Stimulated activated CD8-positive, alpha-beta memory T cell treated with anti-CD3 and anti-CD28 coated beads, Interleukin-4, amount 100 ng/mL, for 4 hours (primary cell): ENCODE data around the gene ZBTB44.
"Not testable (repeated sequence)": the region's sequence is repeated elsewhere in the genome, so short reads cannot be mapped to it uniquely, and the experiment has no call there.

Experiments
- DNase-seq, 2 donors: peaks; one replicate each; pipeline ENCODE4 v3.0.0-alpha.2; 2020; ENCODE audit warnings: low read depth in 2 of 2, low spot score in 1 of 2

Gene ZBTB44

DNA sequence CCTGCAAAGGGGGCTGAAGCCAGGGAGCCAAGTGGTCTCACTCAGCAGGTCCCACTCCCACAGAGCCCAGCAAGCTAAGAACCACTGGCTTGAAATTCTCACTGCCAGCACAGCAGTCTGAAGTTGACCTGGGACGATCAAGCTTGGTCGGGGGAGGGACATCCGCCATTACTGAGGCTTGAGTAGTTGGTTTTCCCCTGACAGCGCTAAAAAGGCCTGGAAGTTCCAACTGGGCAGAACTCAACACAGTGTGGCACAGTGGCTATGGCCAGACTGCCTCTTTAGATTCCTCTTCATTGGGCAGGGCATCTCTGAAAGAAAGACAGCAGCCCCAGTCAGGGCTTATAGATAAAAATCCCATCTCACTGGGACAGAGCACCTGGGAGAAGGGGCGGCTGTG is 64.8 kb downstream of the ZBTB44 start:
- DNase-seq: not testable (repeated sequence)

DNA sequence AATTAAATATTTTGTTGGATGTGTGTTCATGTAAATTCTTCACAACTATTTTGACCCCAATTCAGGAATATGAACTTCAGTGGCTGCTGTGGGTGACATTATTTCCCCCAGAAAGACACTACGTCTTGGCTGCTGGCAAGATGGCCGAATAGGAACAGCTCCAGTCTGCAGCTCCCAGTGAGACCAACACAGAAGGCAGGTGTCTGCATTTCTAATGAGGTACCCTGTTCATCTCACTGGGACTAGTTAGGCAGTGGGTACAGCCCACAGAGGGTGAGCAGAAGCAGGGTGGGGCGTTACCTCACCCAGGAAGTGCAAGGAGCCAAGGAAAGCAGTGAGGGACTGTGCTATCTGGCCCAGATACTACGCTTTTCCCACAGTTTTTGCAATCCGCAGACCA is 65.3 kb downstream of the ZBTB44 start:
- DNase-seq: no peak

DNA sequence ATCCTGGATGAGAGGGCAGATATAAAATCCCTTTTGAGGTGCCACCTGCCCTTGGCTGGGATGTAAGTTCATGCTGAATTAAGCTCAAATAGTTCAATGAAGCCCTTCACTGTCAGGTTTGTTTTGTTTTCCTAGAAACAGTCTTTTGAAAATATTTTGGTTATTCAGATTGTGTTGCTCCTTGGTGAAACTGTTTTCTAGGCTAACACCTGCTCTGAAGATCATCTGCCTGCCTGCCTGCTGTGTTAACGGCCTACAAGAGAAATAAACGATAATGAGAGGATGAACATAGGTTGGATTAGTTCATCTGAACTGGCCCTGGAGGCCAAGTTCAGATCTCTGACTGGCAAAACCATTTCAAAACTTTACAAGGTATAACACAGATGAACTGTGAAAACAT is 67.4 kb downstream of the ZBTB44 start:
- no peak for DNase-seq

DNA sequence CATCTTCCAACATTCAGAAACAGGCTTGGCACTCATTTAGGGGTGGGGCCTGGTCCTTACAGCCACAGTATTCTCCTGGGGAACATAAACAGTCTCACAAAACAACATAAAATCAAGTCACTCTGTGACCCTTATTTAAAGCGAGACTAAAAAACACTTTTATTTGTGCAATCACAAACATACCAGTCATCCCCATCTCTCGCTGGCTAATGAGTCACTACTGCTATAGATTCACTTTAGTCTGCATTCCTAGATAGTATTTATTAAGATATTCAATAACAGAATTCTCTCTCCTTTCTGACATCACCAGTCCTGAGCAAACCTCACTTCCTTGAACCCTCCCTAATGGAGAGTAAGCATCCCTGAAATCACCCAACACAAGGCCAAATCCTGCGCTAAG is 68.0 kb downstream of the ZBTB44 start:
- DNase-seq: no peak

DNA sequence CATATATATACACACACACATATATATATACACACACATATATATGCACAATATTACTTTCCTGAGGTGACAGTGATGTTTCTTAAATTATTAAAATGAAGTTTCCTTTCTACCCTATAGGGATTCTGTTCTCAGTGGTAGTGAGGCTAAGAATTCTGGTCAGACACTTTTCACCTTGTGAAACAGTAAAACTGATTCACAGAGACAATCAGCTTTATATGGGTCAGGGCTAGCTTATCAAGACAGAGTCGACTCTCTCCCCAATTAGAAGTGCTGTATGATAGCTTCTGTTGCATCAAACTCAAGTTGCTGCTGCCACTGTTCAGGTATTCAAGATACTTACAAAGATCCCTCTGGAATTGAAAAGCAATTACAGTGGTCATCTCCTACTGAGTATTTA is 68.4 kb downstream of the ZBTB44 start:
- DNase-seq: no peak

DNA sequence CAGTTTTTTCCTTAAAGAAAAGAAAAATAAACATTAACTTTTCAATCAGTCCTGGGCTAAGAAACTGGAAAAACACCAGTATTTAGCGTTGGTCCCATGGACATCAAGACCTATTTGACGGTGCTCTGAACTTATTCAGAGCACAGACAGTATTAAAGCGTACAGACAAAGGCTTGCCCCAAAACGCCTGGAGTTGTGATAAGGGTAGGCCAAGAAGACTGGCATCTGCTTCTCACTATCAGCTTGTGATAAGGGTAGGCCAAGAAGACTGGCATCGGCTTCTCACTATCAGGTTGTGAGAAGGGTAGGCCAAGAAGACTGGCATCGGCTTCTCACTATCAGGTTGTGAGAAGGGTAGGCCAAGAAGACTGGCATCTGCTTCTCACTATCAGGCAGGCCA is 69.3 kb downstream of the ZBTB44 start:
- not testable (repeated sequence) for DNase-seq

DNA sequence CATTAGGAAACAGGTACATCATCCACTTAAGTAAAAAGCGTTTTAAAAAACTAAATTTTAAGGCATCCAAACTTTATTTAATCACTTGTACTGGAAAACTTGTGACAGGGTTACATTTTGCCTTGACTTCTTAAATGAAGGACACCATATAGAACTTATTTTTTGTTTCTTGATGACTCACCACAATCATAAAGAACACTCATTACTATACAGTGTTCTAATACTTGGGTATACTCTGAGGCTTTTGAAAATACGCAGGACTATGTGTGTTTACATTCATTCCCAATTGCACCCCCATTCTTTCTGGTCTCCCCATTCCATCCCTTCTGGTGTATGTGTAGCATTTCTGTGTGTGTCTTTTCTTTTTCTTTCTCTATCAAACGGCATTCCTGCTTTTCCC is 69.9 kb downstream of the ZBTB44 start:
- DNase-seq: no peak

DNA sequence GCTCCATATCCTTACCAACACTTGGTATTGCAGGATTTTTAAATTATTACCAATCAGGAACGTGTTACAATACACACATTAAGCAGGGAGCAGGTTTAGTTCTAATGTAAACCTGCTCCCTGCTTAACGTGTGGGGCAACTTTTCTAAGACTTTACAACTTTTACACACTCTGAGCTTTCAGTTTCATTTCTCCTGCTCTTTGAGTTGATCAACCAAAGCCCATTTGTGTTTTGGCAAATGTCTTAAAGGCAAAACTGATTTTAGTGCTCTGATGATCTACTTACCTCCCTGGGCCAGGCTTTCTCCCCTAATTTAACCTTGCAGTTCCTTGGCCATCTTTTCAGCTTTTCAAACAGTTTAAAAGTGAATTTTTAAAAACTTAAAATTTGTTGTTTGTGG is 70.9 kb downstream of the ZBTB44 start:
- no peak for DNase-seq

DNA sequence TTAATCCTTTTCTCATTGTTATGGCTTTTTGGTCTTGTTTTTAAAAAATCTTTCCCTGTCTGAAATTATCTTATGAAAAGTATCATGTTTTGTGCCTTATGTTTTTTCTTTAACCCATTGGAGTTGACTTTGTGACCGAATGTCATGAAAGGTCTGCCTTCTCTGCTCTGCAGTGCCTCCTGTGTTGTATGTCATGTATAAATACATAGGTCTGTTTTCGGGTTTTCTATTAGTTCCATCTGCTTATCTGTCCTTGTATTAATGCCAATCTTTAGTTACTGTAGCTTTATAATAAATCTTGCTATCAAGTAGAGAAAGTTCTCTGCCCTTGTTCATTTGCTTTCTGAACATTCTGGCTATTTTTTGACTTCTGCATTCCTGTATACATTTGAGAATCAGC is 73.0 kb downstream of the ZBTB44 start:
- DNase-seq: no peak

DNA sequence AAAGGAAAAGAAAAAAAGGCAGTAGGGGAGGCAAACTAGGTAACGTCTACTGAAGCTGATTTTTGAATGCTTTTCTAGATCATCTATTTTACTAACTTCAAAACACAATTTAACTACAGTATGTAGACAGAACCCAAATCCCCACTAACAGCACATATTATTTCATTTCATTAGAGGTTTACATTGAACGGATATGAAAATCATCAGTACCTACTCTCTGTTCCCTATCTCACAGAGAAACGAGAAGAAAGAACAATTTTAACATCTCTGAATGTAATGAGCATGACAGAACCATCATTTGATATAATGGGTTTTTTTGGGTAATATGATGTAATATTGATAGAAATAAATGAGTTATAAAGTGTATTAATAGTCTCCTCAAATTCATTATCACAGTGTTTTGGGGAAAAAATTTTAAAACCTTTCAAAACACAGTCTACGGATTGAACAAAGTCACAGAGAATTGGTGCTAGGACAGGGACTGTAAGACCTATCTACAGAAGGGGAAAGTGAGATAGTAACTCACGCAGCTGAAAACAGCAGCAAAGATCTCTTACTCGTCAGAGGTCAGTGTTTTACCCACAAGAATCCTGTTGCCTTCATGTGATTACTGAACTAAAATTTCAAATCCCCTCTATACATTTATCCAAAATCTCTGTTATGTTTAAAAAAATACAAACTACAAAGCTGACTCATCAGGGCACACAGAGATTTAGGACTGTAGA is 77.3 kb downstream of the ZBTB44 start:
- DNase-seq: no peak

DNA sequence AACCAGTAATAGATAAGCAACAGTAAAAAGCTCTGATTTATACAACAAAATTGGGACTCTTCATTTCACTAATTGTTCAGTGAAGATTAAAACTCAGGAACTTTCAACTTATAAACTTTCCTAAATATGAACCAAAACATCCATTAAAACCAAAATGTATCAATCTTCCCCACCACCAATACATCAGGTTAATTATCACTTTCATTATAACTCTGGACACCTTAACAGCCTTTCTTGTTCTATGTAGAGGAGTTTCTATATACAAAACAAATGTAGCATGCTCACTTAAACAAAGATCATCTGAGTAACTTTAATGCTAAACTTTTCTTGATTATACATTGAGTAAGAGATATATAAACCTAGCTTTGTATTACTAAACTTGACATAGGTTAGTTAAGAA is 80.4 kb downstream of the ZBTB44 start:
- no peak for DNase-seq

DNA sequence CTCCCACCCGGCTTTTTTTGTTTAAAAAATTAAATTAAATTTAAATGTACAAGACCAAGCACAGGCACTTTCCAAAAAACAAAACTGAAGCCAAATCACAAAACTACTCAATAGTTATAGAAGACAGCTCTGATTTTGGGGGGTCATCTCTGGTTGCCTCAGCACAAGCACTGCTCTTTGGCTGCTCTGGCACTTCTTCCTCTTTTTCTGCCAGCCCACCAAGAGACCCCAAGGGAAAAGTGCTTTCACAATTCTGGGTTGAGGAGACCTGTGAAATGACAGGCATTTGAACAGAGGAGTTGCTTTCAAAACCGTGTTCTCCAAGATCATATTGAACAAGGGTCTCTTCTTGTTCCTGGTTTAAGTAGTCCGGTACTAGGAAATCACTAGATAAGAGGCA is 80.8 kb downstream of the ZBTB44 start:
- not testable (repeated sequence) for DNase-seq

DNA sequence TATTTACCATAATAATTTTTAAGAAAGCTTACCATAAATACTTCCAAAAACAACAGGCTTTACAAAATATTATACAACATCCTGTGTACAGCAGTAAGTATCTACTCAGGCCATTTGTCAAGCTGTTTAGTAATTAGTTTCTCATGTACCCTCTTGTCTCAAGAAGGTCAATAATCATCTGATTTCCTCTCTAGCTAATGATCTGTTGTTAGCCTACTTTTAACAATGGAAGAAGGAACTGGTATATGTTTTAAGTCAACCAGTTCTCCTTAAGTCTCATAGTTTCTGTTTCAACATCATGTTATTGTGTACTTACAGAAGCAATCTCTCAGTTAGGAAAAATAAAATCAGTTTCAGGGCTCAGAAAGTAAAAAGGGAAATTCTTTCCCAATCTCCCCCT is 81.2 kb downstream of the ZBTB44 start:
- not testable (repeated sequence) for DNase-seq

DNA sequence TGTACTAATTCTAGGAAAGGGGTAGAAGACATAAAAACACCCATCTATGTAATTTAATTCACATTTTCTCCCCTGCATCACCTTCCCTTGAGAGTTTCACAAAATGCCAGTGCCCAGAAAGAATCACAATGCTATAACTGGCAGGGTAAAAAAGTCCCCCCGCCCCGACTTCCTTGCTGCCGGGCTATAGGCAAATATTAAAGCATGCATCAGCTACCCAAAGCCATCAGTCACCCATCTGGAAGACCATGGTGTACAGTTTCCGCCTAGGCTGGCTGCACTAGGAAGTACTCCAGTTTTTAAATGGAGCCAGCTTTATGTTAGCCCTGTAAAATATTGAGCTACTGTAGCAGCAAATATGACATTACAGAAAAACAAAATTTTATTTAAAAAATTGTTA is 87.3 kb downstream of the ZBTB44 start:
- DNase-seq: no peak

DNA sequence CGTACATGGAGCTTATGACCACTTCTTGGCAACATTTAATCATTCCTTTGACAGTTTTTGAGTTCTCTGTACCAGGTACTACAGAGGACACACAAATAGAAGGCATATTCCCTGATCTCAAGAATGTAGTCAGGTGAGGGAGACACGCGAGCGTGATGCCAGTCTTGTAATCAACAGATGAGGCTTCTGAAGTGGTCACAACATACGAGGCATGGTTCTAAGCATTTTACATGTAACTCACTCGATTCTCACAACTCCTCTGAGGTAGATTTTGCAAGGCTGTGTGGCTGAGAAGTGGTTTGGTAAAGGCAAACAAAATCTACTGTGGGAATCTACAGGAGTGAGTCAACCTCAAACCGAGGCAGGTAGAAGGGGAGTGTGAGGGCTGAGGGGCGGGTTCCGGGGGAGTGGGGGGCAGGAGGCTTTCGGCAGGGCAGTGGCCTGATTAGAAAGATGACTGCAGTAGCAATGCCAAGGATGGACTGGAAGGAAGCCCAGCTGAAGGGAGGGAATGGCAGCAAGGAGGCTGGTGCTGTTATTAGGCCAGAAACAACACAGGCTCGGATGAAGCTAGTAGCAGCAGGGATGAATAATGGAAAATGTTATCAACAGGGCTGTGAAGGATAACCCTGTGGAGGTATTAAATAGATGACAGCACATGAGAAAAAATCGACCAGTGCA is 91.3 kb downstream of the ZBTB44 start:
- DNase-seq: no peak

DNA sequence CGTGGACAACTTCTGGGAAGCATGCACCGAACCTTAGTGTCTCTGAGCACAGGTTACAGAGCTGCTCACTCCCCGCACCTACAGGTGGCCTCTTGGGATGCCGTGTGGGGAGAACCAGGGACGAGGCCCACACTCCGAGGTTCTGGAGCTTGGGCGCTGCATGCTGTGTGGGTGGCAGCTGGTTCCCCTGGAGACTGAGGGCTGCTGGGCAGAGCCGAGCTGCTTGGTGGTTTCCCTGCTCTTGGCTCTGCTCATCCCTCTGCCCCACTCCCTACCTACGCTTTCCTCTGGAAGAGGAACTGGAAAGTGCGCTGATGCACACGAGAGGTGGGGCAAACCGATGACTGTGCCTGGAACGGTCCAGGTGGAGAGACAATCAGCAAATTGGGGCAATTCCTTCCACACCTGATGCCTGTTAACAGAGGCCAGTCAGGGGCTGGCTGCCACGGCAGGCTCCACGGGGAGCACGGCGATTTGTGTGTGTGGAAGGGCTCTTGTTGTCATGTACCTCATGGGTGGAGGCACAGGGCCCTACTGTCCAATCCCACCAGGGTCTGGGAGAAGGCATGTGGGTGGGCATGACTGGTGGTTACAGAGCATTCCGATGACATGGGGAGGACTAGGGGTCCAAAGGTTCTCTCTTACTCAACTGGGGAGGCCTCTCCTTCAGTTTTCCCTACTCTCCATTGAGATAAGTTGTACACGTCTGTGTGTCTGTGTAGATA is 94.2 kb downstream of the ZBTB44 start:
- no peak for DNase-seq

DNA sequence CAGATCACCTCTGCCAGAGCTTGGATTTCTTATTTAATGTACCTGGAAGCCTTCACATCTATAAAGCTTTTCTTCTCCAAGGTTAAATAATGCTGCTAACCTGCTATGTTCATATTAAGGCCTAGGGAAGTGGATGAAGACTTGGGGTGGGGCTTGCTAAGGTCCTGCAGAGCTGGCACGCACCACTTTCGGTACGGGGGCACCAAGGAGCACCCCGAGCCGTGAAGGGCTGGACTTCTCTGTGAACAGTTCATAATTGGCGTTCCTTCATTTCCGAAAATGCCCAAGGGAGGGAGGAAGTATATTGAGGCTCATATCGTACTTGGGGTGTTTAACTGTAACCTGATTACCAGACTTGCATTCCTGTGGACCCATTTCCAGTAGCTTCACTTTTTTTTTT is 95.6 kb downstream of the ZBTB44 start:
- DNase-seq: no peak

DNA sequence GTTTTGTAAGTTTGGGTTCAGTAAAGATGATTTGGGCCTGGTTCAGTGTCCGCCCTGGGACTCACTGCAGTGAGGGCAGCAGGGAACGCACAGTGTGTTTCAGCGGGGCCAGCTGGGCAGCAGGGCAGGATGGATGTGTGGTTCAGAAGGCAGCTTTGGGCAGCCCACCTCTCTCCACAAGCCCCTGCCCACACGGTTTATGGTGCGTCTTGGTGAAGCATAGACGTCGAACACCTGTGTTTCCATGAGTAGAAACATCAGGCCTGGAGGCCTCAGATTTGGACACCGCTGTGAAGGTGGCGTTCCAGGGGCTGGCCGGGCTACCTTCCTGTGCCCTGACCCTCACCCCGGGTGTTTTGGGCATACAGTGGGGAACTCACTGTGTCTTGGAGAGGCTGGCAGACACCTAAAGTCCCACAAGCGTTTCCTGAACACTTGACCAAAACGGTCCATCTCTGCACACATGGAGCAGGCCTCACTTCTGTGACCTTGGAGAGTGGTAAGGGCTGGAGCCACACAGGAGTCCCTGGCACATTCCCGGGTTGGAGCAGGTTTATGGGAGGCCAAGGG is 96.1 kb downstream of the ZBTB44 start:
- DNase-seq: no peak

DNA sequence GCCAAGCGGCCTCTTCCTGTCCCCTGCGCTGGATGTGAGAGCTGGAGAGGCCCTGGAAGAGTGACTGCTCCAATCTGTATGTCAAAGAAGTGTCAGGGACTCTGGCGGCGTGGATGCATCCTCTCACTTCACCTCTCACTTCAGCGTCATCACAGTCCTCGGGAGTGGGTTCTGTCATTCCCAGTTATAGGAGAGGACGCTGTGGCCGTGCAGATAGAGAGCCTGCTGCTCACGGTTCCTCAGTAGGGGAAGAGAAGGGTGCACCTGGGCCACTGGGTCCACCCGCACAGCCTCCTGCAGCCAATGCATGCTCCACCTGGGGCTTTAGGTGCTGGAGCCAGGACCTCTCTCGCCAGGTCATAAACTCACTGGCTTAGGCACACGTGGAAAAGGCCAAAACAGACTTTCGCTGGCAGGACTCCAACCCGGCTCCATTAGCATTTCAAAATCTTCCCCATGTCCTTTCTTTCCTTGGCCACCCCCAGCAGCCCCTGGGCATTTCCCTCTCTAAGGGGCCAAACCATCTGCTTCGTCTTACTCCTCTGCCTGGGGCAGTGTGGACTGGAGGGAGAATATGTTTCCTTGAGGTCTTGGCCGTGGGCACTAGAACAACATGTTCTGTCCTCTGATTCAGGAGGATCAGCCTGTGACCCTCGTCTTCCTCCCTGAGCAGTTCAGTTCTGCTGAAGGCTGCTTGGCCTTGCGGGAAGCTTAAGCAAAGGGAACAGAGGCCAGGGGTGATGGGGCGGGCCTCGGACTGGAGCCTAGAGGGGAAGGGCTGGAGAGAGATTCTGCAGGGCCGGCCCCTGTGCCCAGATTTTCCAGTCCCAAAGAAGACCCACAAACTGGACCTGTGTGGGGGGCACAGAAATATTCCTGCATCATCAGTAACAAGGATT is 97.3 kb downstream of the ZBTB44 start:
- DNase-seq: no peak

DNA sequence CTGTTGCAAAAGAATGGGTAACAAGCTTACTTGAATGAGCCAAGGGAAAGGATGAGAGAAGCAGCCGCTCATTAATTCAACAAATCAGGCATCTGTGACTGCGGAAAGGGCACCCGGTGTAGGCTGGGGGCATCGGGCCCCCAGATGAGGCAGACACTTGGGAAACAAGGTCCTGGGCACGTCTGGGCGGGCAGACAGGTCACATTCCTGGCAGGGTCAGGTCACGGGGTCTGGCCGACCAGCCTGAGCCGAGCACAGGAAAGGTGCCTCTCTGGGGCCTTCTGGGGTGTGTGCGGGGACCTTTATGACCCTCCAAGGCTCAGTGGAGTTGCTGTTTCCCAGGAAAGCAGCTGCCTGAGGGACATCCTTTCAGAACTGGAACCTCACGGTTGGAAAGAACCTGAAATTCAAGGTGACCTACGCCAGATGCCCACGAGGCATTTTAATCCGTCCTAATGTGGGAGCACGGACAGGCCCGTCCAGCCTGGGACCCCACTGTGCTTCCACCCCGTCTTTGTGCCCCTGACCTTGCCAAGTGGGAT is 98.1 kb downstream of the ZBTB44 start:
- DNase-seq: no peak

DNA sequence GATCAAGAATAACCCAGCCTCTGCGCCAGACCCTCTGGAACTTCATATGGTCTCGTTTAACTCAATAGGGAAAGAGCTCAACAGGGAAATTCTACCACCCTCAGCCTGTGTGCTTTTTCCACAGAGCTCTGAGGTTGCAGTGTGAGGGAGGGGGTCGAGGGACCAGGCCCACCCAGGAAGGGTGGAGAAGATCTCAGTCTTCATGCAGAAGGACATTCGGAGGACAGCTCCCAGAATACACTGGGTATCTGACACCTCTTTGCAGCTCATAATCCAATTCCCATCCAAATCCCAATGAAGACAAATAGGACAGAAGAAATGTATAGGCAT is 98.5 kb downstream of the ZBTB44 start:
- DNase-seq: no peak
